BJ (cell line): Measurements from ENCODE around the gene S100A1. TPM values are rescaled to one million over a fixed set of nuclear protein-coding genes. Genes with fewer than 3 reads are reported as not detected.
"Not testable (repeated sequence)": the region's sequence is repeated elsewhere in the genome, so short reads cannot be mapped to it uniquely, and the experiment has no call there.

Source experiments
- CTCF ChIA-PET: fragments of 350-600 bp; formaldehyde crosslinking; extraction: SDS; loops from one replicate; lab custom pipeline; 2021; ENCODE audit warnings: antibody characterized with exemption, inconsistent platforms; lab: Yijun Ruan, JAX
- POLR2A ChIA-PET: fragments of 300-600 bp; sonication (Branson Sonifier 250); formaldehyde crosslinking; extraction: SDS; loops from one replicate; lab custom pipeline; 2021; ENCODE audit warnings: antibody characterized with exemption; lab: Charles Lee
- DNase-seq: peaks from one replicate; pipeline ENCODE4 v3.0.0-alpha.2; 2011; ENCODE audit warnings: low read depth
- H3K27me3 ChIP-seq: 2 replicates; pipeline ENCODE4 v1.6.0; 2011; ENCODE audit warnings: low read length; ENCODE audit not compliant: control insufficient read depth, insufficient read depth
- H3K36me3 ChIP-seq: 2 replicates; pipeline ENCODE4 v1.5.1; 2011; ENCODE audit warnings: low read length; ENCODE audit not compliant: control insufficient read depth, insufficient read depth
- H3K4me3 ChIP-seq: 2 replicates; pipeline ENCODE4 v1.5.1; 2011; ENCODE audit warnings: low read depth, mild to moderate bottlenecking, control low read depth, low read length
- polyA plus RNA-seq: library from polyadenylated mRNA; depleted of rRNA; stranded (reverse); fragments of >200 nt; gene quantifications from 2 replicates; pipeline ENCODE4 v1.2.3, GENCODE V29; 2011
- TF ChIP-seq, protein P1 (sequence below): IDR thresholded peaks from 2 replicates; pipeline ENCODE4 v1.5.1; 2011; ENCODE audit warnings: low read depth, mild to moderate bottlenecking, control low read depth, inconsistent platforms, low read length, moderate library complexity; ENCODE audit not compliant: insufficient read depth

The S100A1 gene
- polyA plus RNA-seq, 1 experiment: 0.71 TPM

DNA sequence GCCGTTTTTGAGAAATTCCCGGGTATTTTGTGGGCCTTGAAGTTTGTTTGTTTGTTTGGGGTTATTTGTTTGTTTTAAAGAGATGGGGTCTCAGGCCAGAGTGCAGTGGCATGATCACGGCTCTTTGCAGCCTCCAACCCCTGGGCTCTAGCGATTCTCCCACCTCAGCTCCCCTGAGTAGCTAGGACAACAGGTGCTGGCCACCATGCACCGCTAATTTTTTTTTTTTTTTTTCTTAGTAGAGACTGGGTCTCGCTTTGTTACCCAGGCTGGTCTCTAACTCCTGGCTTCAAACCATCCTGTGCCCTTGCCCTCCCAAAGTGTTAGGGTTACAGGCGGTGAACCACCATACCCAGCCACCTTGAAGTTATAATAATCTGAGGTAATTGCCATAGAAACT is 7.6 kb downstream of the S100A1 start:
- no peak for DNase-seq
- Histone ChIP-seq H3K4me3 (no peak overlapping the region), H3K36me3 (peaks cover 16% of the 10 kb centered on the region), H3K27me3 (no peaks in the 10 kb centered on the region)
- ChIA-PET POLR2A (interaction anchor here (0.5 kb wide), 1 partner anchor 36 kb away, joined by 5 read pairs; no protein-coding TSS in a partner anchor), CTCF (interaction anchor here (0.6 to 1.4 kb wide), 3 partner anchors 15 to 284 kb away, joined by 3 to 4 read pairs (median 3); no protein-coding TSS in a partner anchor)
- TF ChIP-seq, protein P1, sequence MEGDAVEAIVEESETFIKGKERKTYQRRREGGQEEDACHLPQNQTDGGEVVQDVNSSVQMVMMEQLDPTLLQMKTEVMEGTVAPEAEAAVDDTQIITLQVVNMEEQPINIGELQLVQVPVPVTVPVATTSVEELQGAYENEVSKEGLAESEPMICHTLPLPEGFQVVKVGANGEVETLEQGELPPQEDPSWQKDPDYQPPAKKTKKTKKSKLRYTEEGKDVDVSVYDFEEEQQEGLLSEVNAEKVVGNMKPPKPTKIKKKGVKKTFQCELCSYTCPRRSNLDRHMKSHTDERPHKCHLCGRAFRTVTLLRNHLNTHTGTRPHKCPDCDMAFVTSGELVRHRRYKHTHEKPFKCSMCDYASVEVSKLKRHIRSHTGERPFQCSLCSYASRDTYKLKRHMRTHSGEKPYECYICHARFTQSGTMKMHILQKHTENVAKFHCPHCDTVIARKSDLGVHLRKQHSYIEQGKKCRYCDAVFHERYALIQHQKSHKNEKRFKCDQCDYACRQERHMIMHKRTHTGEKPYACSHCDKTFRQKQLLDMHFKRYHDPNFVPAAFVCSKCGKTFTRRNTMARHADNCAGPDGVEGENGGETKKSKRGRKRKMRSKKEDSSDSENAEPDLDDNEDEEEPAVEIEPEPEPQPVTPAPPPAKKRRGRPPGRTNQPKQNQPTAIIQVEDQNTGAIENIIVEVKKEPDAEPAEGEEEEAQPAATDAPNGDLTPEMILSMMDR: no peak

DNA sequence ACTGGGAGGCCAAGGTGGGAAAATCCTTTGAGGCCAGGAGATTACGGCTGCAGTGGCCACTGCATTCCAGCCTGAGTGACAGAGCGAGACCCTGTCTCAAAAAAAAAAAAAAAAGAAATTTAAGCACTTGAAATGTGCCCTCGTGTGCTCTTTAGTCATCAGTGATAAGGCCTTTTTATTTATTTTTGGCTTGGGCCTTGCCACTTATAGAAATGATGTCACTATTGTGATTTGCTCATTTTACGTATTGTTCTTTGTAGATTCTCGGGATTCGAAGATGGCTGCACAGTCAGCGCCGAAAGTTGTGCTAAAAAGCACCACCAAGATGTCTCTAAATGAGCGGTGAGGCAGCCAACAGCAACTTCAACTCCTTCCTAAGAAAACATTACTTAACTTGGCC is 8.1 kb downstream of the S100A1 start:
- POLR2A ChIA-PET: no interaction called here
- TF ChIP-seq, protein P1: no peak
- H3K27me3 ChIP-seq: no peaks in the 10 kb centered on the region
- H3K36me3 ChIP-seq: peaks cover 18% of the 10 kb centered on the region
- H3K4me3 ChIP-seq: no peak overlapping the region
- no peak for DNase-seq
- CTCF ChIA-PET: interaction anchor here (0.6 kb wide), 1 partner anchor 223 kb away, joined by 3 read pairs; no protein-coding TSS in a partner anchor

DNA sequence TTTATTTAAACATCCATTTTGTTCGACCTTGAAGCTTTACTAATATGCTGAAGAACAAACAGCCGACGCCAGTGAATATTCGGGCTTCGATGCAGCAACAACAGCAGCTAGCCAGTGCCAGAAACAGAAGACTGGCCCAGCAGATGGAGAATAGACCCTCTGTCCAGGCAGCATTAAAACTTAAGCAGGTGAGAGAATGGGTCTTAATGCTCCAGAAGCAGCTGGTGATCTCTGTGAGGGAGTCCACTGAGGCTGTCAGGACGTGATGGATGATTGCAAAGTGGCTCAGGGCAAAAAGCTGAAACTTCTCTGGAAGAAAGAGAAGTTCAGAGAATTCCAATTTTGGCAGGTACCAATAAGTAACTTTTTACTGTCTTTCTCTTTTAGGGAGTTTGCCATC is 10.0 kb downstream of the S100A1 start:
- ChIA-PET CTCF (interaction anchor here (1.3 to 1.4 kb wide), 2 partner anchors 9 to 128 kb away, joined by 4 to 5 read pairs; no protein-coding TSS in a partner anchor), POLR2A (no interaction called here)
- DNase-seq: no peak
- no peak overlapping the region for H3K4me3 ChIP-seq
- no peaks in the 10 kb centered on the region for H3K27me3 ChIP-seq
- TF ChIP-seq, protein P1: no peak
- peaks cover 26% of the 10 kb centered on the region for H3K36me3 ChIP-seq

DNA sequence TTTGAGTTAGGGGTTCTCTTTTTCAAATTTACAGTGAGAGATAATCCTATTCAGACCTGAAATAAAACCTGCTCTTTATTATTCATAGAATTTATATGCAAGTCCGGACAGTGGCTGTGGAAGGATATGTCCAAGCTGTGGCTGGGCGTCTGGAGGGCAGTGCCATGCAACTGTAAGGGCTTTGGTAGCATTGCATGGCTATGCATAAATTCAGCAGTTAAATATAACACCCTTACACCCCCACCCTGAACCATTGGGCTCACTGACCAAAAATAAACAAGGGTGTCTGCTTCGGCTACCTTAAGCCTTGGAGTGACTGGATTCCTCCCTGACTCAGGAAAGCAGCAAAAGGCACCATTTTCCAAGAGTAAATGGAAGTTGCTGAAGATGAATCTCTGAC is 11.0 kb downstream of the S100A1 start:
- peaks cover 26% of the 10 kb centered on the region for H3K36me3 ChIP-seq

DNA sequence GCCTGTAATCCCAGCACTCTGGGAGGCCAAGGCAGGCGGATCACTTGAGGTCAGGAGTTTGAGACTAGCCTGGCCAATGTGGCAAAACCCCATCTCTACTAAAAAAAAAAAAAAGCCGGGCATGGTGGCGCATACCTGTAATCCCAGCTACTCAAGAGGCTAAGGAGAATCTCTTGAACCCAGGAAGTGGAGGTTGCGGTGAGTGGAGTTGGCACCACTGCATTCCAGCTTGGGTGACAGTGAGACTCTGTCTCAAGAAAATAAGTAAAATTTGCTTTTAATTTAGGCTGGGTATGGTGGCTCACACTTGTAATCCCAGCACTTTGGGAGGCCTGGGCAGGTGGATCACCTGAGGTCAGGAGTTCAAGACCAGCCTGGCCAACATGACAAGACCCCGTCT is 12.0 kb downstream of the S100A1 start:
- ChIA-PET CTCF (interaction anchor here (0.7 to 2.7 kb wide), 9 partner anchors 11 to 1508 kb away, joined by 3 to 10 read pairs (median 3); partner anchors contain the start of gene S100A13), POLR2A (interaction anchor here (0.5 to 0.7 kb wide), 2 partner anchors 14 to 20 kb away, joined by 3 read pairs; no protein-coding TSS in a partner anchor)
- not testable (repeated sequence) for H3K4me3 ChIP-seq, H3K27me3 ChIP-seq, DNase-seq
- H3K36me3 ChIP-seq: peaks cover 29% of the 10 kb centered on the region

More for the DNA sequence above, 11.0 kb downstream of the S100A1 start:
- Histone ChIP-seq H3K4me3 (no peak overlapping the region), H3K27me3 (no peaks in the 10 kb centered on the region)
- ChIA-PET POLR2A (no interaction called here), CTCF (interaction anchor here (1.1 to 2.7 kb wide), 7 partner anchors 12 to 129 kb away, joined by 3 to 10 read pairs (median 3); partner anchors contain the start of gene S100A13)
- TF ChIP-seq, protein P1: no peak
- DNase-seq: no peak
